HL-60/S4 treated with phorbol 12-myristate 13-acetate at 8.2 ng/mL for 4 days and 3 days (cell line): ENCODE results near the gene MMP17.
"Not testable (repeated sequence)": the region's sequence is repeated elsewhere in the genome, so short reads cannot be mapped to it uniquely, and the experiment has no call there.

Source experiments
- in situ Hi-C: fragments of 300-500 bp; cut with MboI; formaldehyde crosslinking; loops from 2 replicates; pipeline ENCODE4 v1.15.0; 2022; ENCODE audit warnings: low sequenced_read_pairs

MMP17 gene

GRCh38 chr12:131799828-131800593 lies 28.2 kb upstream of the MMP17 start:
- in situ Hi-C loops, result no loop called here

GRCh38 chr12:131800594-131801135 lies 27.5 kb upstream of the MMP17 start:
- in situ Hi-C loops, result no loop called here

GRCh38 chr12:131801254-131801866 lies 26.8 kb upstream of the MMP17 start:
- in situ Hi-C loops, result no loop called here

- in situ Hi-C loops, result no loop called here
Observed at GRCh38 chr12:131803961-131804521, 24.2 kb upstream of the MMP17 start.

- in situ Hi-C loops, result no loop called here
Observed at GRCh38 chr12:131805421-131805820, 22.8 kb upstream of the MMP17 start.

GRCh38 chr12:131806674-131807073 lies 21.5 kb upstream of the MMP17 start:
- in situ Hi-C loops, result no loop called here

- in situ Hi-C loops, result no loop called here
Observed at GRCh38 chr12:131808744-131809371, 19.3 kb upstream of the MMP17 start.

- in situ Hi-C loops, result not testable (repeated sequence)
Observed at GRCh38 chr12:131809476-131810254, 18.5 kb upstream of the MMP17 start.

- in situ Hi-C loops, result no loop called here
Observed at GRCh38 chr12:131810726-131811125, 17.5 kb upstream of the MMP17 start.

GRCh38 chr12:131815131-131815530 lies 13.1 kb upstream of the MMP17 start:
- in situ Hi-C loops, result no loop called here

GRCh38 chr12:131816495-131816894 lies 11.7 kb upstream of the MMP17 start:
- in situ Hi-C loops, result no loop called here

GRCh38 chr12:131817241-131817640 lies 11.0 kb upstream of the MMP17 start:
- in situ Hi-C loops, result no loop called here

GRCh38 chr12:131818821-131819585 lies 9.2 kb upstream of the MMP17 start:
- in situ Hi-C loops, result no loop called here

- in situ Hi-C loops, result no loop called here
Observed at GRCh38 chr12:131824450-131824849, 3.7 kb upstream of the MMP17 start.

GRCh38 chr12:131825146-131825892 lies 2.9 kb upstream of the MMP17 start:
- in situ Hi-C loops, result no loop called here

- in situ Hi-C loops, result no loop called here
Observed at GRCh38 chr12:131826097-131826928, 1.9 kb upstream of the MMP17 start.

- in situ Hi-C loops, result no loop called here
Observed at GRCh38 chr12:131828671-131829355, 620 bp downstream of the MMP17 start.

- in situ Hi-C loops, result no loop called here
Observed at GRCh38 chr12:131829356-131829747, 1.2 kb downstream of the MMP17 start.
